Effector memory CD4-positive, alpha-beta T cell (primary cell): Measurements from ENCODE around the gene CEP164.
"Not testable (repeated sequence)": the region's sequence is repeated elsewhere in the genome, so short reads cannot be mapped to it uniquely, and the experiment has no call there.

Experiments
- DNase-seq, 3 donors: peaks; one replicate each; pipeline ENCODE4 v3.0.0-alpha.2; 2020
- H3K27ac ChIP-seq: 2 replicates; pipeline ENCODE4 v1.7.0; 2013; ENCODE audit warnings: mild to moderate bottlenecking, low read length, moderate library complexity; ENCODE audit not compliant: insufficient read depth, poor library complexity, severe bottlenecking
- H3K27me3 ChIP-seq: replicated peaks from 2 replicates; pipeline ENCODE4 v1.7.0; 2013; ENCODE audit warnings: mild to moderate bottlenecking, low read length; ENCODE audit not compliant: insufficient read depth, control insufficient read depth, poor library complexity, severe bottlenecking
- H3K36me3 ChIP-seq: 2 replicates; pipeline ENCODE4 v1.7.0; 2013; ENCODE audit warnings: mild to moderate bottlenecking, low read length, moderate library complexity; ENCODE audit not compliant: control insufficient read depth, insufficient read depth
- H3K4me1 ChIP-seq: 2 replicates; pipeline ENCODE4 v1.7.0; 2013; ENCODE audit warnings: low read length, mild to moderate bottlenecking; ENCODE audit not compliant: control insufficient read depth, insufficient read depth, poor library complexity, severe bottlenecking
- H3K4me3 ChIP-seq: 2 replicates; pipeline ENCODE4 v1.7.0; 2013; ENCODE audit warnings: low read length, low read depth, mild to moderate bottlenecking; ENCODE audit not compliant: insufficient read depth, poor library complexity, severe bottlenecking
- H3K9me3 ChIP-seq: 2 replicates; pipeline ENCODE4 v1.7.0; 2013; ENCODE audit warnings: mild to moderate bottlenecking, low read length, moderate library complexity; ENCODE audit not compliant: control insufficient read depth

Gene CEP164

DNA sequence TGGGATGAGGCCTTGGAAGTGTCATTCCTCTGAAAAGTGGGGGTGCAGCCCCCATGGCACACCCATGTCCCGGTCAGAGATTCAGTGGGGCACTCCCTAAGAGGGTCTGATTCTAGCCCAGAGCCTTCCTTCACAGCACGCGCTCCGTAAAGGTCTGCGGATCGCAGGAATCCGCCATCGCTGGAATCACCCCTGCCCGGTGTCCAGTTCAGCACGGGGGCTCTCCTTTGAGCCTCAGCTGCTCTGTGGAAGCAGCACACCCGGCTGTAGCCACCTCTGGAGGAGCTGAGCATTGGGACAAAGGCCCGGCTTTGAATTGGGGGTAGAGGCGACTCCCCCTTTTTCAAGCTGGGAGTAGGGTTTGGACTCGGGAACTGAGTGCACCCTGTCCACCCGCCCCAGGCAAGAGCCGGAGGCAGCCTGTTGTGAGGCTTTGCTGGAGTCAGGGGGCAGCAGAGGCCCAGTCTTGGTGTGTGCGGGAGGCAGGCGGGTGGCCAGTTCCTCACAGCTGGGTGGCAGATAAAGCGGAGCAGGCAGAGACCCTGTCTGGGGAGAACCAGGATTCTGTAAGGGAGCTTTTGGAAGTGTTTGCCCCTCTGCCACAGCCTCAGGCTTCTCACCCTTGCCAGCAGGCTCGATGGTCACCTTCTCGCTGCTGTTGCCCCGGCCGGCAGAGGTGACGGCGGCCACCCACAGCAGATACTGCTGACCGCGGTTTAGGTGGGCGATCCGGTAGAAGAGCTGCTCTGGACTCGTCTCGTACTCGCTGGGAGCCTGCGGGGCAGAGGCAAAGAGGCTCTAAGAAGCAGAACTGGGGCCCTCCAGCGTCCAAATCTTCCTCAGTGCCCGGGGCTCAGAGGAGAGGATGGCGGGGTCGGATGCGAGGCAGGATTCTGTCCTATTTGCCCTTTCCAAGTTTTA is 115.9 kb downstream of the CEP164 start:
- no peaks in the 10 kb centered on the region for H3K9me3 ChIP-seq
- no peaks in the 10 kb centered on the region for H3K27me3 ChIP-seq
- no peak overlapping the region for H3K27ac ChIP-seq
- no peak overlapping the region for H3K4me3 ChIP-seq
- no peaks in the 10 kb centered on the region for H3K36me3 ChIP-seq
- DNase-seq = no peak
- no peaks in the 10 kb centered on the region for H3K4me1 ChIP-seq

DNA sequence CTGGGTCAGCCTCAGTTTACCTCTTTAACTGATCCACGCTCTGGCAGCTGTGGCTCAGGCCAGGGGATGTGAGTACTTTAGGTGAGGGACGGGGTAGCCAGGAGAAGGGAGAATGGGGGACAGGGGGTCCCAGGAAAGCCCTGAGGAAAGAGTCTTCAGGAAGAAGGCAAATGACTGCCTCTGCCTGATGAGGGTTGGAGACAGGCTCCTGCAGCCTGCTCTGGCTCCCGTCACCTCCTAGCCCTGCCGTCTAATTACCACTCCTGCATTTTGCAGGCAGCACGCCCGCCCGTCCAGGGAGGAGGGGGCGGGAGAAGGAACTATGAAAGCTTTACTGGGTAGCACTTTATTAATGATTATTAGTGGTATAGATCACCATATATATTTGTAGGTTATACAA is 116.6 kb downstream of the CEP164 start:
- no peak overlapping the region for H3K4me3 ChIP-seq
- H3K27me3 ChIP-seq = no peaks in the 10 kb centered on the region

DNA sequence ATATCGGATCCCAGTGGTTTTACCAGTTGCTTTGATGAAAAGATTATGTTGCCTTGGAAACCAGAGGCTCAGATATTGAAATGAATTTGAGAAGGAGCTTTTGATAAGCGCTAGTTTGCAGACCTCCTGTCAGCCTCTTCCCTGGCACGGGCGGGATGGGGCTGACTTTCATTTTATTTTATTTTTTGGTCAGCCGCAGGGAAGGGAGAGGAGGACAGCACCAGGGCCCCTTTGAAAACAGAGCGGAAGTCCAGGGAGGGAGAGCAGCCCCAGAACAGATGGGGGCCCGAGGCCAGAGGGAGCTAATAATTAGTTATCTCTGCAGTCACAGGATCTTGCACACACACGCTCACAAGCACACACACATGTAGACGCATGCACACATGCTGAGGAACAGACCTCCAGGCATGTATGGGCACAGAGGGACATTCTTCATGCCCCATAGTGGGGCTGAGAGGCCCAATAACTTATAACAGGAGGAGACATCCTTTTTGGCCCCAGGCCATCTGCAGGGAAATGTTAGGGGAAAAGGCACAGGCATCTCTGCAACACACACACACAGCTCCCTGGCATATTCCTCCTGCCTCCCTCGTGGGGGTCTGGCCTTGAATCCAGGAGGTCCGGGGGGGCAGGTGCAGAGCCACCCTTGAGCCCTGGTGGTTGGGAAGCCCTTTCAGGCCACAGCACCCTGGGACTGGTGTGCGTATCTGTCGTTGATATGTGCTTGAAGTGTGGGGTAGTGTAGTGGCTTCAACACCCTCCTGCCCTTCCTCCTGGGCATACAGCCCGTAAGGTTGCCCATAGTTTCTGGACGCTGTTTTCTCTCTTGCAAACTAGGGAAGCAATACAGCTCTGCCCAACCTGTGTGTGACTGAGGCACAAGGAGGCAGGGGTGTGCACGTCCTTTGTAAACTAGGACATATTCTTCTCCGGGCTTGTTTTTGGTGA is 117.3 kb downstream of the CEP164 start:
- H3K4me3 ChIP-seq = no peak overlapping the region
- no peak for DNase-seq
- no peak overlapping the region for H3K27ac ChIP-seq
- H3K36me3 ChIP-seq = no peaks in the 10 kb centered on the region
- no peaks in the 10 kb centered on the region for H3K27me3 ChIP-seq
- no peaks in the 10 kb centered on the region for H3K4me1 ChIP-seq
- H3K9me3 ChIP-seq = no peaks in the 10 kb centered on the region

More for the DNA sequence above, 116.6 kb downstream of the CEP164 start:
- Histone ChIP-seq H3K36me3 (no peaks in the 10 kb centered on the region), H3K9me3 (no peaks in the 10 kb centered on the region), H3K27ac (no peak overlapping the region), H3K4me1 (no peaks in the 10 kb centered on the region)
- no peak for DNase-seq

DNA sequence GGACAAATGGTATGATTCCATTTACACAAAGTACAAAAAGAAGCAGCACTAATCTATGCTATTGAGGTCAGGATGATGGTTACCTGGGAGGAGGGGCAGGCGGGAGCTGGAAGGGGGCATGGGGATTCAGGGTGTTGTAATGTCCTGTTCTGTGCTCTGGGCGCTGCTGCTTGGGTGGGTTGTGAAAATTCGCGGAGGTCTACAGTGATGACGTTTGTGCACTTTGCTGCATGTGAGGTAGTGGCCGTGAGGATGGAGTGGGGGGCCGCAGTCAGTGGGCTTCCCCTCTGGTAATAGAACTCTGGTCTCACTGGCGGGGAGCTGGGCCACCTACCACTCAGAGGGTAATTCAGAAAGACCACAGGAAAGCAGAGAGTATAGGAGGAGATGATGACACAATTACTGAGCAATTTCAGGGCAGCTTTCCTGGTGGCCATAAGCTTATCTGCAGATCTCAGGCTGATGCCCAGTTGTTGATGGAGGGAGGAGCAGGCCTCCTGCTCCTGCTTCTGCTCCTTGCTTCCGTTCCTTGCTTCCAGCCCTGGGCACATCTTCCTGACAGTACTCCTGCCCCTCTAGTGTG is 121.5 kb downstream of the CEP164 start:
- DNase-seq = no peak
- Histone ChIP-seq H3K9me3 (no peaks in the 10 kb centered on the region), H3K4me1 (no peaks in the 10 kb centered on the region), H3K27me3 (no peaks in the 10 kb centered on the region), H3K36me3 (no peaks in the 10 kb centered on the region), H3K27ac (no peak overlapping the region), H3K4me3 (no peak overlapping the region)

DNA sequence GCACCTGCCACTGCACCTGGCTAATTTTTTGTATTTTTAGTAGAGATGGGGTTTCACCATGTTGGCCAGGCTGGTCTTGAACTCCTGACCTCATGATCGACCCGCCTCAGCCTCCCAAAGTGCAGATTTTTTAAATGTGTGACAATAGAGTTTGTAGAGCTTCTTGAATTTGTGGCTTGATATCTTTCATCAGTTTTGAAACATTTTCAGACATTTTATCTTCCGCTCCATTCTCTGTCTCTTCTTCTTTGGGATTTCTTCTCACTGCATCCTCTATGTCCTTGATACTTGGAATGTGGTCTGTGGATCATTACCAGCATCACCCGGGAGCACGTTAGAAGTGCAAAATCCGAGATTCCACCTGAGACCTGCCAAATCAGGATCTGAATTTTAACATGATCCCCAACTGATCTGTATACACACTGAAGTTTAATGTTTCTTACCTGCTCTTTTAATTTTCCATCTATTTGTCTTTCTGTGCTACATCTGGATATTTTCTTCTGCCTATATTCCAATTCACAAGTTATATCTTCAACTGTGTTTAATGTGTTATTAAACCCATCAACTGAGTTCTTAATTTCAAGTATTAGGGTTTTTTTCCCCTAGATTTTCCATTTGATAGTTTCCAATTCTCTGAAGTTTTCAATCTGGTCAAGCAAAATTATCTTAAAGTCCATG is 126.4 kb downstream of the CEP164 start:
- Histone ChIP-seq H3K4me3 (no peak overlapping the region), H3K36me3 (no peaks in the 10 kb centered on the region), H3K9me3 (no peaks in the 10 kb centered on the region), H3K27me3 (no peaks in the 10 kb centered on the region), H3K4me1 (no peaks in the 10 kb centered on the region), H3K27ac (no peak overlapping the region)
- DNase-seq = no peak

DNA sequence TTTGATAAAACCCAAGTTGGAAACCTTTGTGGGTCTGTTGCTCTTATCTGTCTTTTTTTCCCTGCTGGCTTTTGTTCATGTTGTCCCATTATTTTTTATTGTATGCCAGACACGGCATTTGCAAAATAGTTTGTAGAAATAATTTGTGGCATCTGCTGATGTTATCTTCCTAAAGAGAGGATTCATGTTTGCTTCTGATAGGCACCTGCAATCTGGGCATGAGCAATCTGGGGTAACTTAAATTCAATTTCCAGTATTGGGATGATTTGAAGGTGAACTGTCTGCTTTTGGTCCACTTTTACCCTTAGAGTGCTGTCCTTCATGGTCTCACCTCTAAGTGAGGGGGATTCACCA is 126.9 kb downstream of the CEP164 start:
- Histone ChIP-seq H3K36me3 (no peaks in the 10 kb centered on the region), H3K27me3 (no peaks in the 10 kb centered on the region), H3K27ac (no peak overlapping the region), H3K4me3 (no peak overlapping the region), H3K9me3 (no peaks in the 10 kb centered on the region), H3K4me1 (no peaks in the 10 kb centered on the region)
- no peak for DNase-seq

DNA sequence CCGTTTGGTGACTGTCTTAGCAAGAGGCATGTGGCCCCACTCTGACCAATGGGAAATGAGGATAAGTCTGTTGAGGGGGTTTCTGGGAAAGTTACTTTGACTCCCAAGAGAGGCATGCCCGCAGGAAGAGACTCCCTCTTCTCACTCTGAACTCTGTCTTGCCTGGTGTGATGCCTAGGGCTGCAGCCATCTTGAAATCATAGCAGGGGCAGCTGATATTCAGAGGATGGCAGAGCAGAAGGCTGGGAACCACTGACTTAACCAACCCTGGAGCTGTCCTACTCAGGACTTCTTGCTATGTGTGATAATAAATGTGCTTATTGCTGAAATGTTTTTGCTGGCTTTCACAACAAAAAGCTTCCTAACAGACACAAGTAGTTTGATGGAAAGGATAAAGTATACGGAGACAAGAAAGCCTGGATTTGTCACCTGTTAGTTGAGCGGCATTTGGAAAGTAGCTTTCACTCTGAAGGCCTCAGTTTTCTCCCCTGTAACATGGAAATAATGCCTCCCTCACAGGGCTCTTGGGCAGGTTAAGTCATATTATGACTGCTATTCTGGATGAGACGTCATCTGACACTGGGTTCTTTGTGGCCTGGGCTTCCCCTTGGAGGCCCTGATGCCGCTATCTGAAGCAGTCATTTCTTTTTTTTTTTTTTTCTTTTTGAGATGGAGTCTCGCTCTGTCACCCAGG is 128.5 kb downstream of the CEP164 start:
- H3K27ac ChIP-seq = no peak overlapping the region
- H3K36me3 ChIP-seq = no peaks in the 10 kb centered on the region
- no peak overlapping the region for H3K4me3 ChIP-seq
- DNase-seq = no peak
- H3K4me1 ChIP-seq = no peaks in the 10 kb centered on the region
- no peaks in the 10 kb centered on the region for H3K27me3 ChIP-seq
- no peaks in the 10 kb centered on the region for H3K9me3 ChIP-seq

DNA sequence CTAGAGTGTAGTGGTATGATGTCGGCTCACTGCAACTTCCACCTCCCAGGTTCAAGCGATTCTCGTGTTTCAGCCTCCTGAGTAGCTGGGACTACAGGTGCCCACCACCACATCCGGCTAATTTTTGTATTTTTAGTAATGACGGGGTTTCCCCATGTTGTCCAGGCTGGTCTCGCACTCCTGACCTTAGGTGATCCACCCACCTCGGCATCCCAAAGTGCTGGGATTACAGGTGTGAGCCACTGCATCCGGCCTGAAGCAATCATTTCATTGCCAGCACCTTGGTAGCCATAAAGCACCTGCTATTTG is 129.0 kb downstream of the CEP164 start:
- not testable (repeated sequence) for H3K36me3 ChIP-seq, H3K27ac ChIP-seq, H3K9me3 ChIP-seq, H3K4me1 ChIP-seq, H3K27me3 ChIP-seq, DNase-seq, H3K4me3 ChIP-seq

DNA sequence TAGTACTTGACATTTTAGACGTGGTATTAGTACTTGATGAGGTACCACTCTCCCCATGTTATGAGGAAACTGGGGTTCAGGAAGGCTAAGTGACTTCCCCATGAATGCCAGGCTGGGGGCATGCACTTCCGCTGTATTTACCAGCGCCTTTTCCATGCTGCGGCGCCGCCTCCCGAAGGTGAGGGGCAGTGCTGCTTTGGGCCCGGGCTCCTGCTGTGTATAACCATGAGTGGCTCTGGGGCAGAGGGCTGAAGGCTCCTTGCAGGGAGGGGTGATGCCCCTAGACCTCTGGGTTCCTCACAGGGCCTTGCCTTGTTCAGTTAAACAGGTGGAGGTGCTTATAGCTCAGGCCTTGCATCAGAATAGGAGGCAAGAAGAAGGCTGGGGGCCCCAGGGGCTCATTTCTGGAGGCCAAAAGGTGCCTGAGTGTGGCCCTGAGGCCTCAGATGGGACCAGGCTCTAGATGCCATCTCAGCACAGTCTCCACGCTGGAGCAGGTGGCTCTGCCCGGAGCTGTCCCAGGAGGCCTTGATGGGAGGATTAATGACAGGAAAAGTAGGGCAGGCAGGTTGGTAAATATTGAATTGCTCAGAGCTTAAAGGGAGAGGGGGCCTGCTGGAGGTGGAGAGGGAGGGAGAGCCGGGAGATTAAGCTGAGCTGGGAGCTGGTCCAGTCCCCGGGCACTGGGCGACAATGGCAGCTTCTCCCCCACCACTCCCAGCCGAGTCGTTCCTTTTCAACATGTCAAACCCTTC is 129.6 kb downstream of the CEP164 start:
- no peak for DNase-seq
- no peak overlapping the region for H3K27ac ChIP-seq

More for the DNA sequence above, 129.6 kb downstream of the CEP164 start:
- Histone ChIP-seq H3K36me3 (no peaks in the 10 kb centered on the region), H3K4me3 (no peak overlapping the region), H3K9me3 (no peaks in the 10 kb centered on the region), H3K27me3 (no peaks in the 10 kb centered on the region), H3K4me1 (no peaks in the 10 kb centered on the region)
